ENCODE measurements around the gene POLR3E. TPM values are rescaled to one million over a fixed set of nuclear protein-coding genes. Genes with fewer than 3 reads are reported as not detected.

The POLR3E gene
- polyA plus RNA-seq, 1 donor (not counting 4 experiments of a cell fraction or from before 2014, with no cell fraction given): 74.0 TPM

DNA sequence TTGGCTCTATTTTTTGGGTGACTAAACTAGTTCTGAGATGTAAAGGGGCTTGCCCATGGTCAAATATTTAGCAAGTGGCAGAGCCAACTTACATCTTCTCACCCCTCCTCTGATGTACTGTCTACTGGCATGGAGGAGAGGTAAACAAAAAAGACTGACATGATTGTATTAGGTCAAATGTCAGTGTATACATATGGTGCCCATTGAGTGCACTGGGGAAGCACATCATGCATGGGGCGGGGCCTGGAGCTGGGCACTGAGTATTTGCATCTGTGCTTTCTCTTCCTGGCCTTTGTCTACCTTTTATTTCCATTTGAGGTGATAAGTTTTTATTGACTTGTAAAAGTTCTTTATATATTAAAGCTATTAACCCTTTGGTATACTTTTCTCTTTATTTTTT is 22.3 kb upstream of the POLR3E start:
- Histone ChIP-seq H3K9ac (ENCODE audit: control insufficient read depth, extremely low read depth, insufficient read depth, low read length) (no peak overlapping the region), H3K4me2 (ENCODE audit: control insufficient read depth, extremely low read depth, insufficient read depth, low read depth, low read length) (no peak overlapping the region), H3K9me3 (ENCODE audit: control insufficient read depth, low read depth, low read length) (no peaks in the 10 kb centered on the region), H3K9me1 (ENCODE audit: control insufficient read depth, extremely low read depth, insufficient read depth, low read length) (no peaks in the 10 kb centered on the region), H3K36me3 (ENCODE audit: control insufficient read depth in 2 of 2, extremely low read depth in 1 of 2, insufficient read depth in 2 of 2, low read length in 2 of 2) (peaks cover 11 to 15% of the 10 kb centered on the region in 2 experiments), H3K79me2 (ENCODE audit: control insufficient read depth, insufficient read depth, low read length) (no peaks in the 10 kb centered on the region), H3K27ac (ENCODE audit: control insufficient read depth, insufficient read depth, low read length) (no peak overlapping the region), H3K4me1 (ENCODE audit: control insufficient read depth, extremely low read depth, insufficient read depth, low read length) (no peaks in the 10 kb centered on the region), H3K4me3 (ENCODE audit: control insufficient read depth in 2 of 3, extremely low read depth in 1 of 3, insufficient read depth in 2 of 3, low read depth in 1 of 3, low read length in 3 of 3) (no peak overlapping the region), H2AFZ (ENCODE audit: control insufficient read depth, low read length) (no peak overlapping the region), H3K27me3 (ENCODE audit: control insufficient read depth, extremely low read depth, insufficient read depth, low read length) (no peaks in the 10 kb centered on the region), H4K20me1 (ENCODE audit: control insufficient read depth, extremely low read depth, insufficient read depth, low read length) (no peaks in the 10 kb centered on the region)
- no peak for TF ChIP-seq EZH2 (IDR thresholded peaks at IDR 0.05; ENCODE audit: low read length)
- TF ChIP-seq, protein P1, sequence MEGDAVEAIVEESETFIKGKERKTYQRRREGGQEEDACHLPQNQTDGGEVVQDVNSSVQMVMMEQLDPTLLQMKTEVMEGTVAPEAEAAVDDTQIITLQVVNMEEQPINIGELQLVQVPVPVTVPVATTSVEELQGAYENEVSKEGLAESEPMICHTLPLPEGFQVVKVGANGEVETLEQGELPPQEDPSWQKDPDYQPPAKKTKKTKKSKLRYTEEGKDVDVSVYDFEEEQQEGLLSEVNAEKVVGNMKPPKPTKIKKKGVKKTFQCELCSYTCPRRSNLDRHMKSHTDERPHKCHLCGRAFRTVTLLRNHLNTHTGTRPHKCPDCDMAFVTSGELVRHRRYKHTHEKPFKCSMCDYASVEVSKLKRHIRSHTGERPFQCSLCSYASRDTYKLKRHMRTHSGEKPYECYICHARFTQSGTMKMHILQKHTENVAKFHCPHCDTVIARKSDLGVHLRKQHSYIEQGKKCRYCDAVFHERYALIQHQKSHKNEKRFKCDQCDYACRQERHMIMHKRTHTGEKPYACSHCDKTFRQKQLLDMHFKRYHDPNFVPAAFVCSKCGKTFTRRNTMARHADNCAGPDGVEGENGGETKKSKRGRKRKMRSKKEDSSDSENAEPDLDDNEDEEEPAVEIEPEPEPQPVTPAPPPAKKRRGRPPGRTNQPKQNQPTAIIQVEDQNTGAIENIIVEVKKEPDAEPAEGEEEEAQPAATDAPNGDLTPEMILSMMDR (optimal IDR thresholded peaks at IDR 0.05 in 1 of 3, IDR thresholded peaks at IDR 0.05 in 1 of 3, conservative IDR thresholded peaks at IDR 0.05 in 1 of 3; ENCODE audit: extremely low read depth in 1 of 3, insufficient read depth in 2 of 3, low read length in 3 of 3): no peak
- dilution Hi-C loops (cut with MboI; ENCODE audit: extremely low pct_ligation_motif_present, low sequenced_read_pairs): no loop called here
- FAIRE-seq: no peak
- no peak for DNase-seq (ENCODE audit: low read depth, low spot score)

DNA sequence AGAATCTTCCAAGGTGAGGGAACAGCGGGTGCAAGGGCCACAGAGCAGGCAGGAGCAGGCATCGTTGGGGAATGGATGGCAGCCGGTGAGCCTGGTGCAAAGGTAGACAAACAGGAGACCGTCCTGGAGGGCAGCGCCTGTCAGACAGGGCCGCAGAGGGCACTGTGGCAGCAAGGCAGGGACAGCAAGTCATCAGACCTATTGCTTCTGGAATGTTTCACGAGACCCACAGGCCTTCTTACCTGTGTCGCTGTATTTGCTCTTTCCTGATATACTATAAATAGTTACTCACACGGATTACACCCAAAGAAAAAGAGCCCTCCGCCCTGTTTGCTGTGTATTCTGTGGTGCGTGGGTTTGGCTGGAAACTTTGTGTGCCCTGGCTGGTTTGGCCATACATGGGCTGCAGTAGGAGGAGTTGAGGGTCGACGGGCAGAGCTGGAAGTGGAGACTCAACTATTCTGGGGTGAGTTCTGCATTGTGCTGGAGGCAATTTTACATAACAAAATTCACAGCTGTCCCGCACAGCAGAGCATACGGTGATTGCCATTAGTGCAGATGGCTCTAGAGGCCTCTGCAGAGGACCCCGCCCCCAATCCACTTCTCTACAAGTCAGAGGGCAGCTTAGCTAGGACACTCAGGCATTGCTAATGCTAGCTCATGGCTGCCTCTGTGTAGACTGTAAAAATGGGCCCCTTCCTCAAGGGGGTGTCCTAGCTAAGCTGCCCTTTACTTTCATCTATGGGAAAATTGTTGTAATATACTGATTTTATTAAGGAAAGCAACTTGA is 18.6 kb upstream of the POLR3E start:
- H3K4me1 ChIP-seq (ENCODE audit: control insufficient read depth, extremely low read depth, insufficient read depth, low read length): no peaks in the 10 kb centered on the region

More for the DNA sequence above, 18.6 kb upstream of the POLR3E start:
- no peak overlapping the region for H3K27ac ChIP-seq (ENCODE audit: control insufficient read depth, insufficient read depth, low read length)
- no peak overlapping the region for H3K9ac ChIP-seq (ENCODE audit: control insufficient read depth, extremely low read depth, insufficient read depth, low read length)
- H3K79me2 ChIP-seq (ENCODE audit: control insufficient read depth, insufficient read depth, low read length): no peaks in the 10 kb centered on the region
- H3K9me1 ChIP-seq (ENCODE audit: control insufficient read depth, extremely low read depth, insufficient read depth, low read length): no peaks in the 10 kb centered on the region
- H3K9me3 ChIP-seq (ENCODE audit: control insufficient read depth, low read depth, low read length): no peaks in the 10 kb centered on the region
- FAIRE-seq (no peak), DNase-seq (ENCODE audit: low read depth, low spot score) (no peak)
- H3K4me2 ChIP-seq (ENCODE audit: control insufficient read depth, extremely low read depth, insufficient read depth, low read depth, low read length): no peak overlapping the region
- no peaks in the 10 kb centered on the region for H4K20me1 ChIP-seq (ENCODE audit: control insufficient read depth, extremely low read depth, insufficient read depth, low read length)
- dilution Hi-C loops (cut with MboI; ENCODE audit: extremely low pct_ligation_motif_present, low sequenced_read_pairs): no loop called here
- H3K4me3 ChIP-seq (ENCODE audit: control insufficient read depth in 2 of 3, extremely low read depth in 1 of 3, insufficient read depth in 2 of 3, low read depth in 1 of 3, low read length in 3 of 3): no peak overlapping the region
- no peak overlapping the region for H2AFZ ChIP-seq (ENCODE audit: control insufficient read depth, low read length)
- peaks cover 9 to 11% of the 10 kb centered on the region in 2 experiments for H3K36me3 ChIP-seq (ENCODE audit: control insufficient read depth in 2 of 2, extremely low read depth in 1 of 2, insufficient read depth in 2 of 2, low read length in 2 of 2)
- TF ChIP-seq, protein P1 (optimal IDR thresholded peaks at IDR 0.05 in 1 of 3, IDR thresholded peaks at IDR 0.05 in 1 of 3, conservative IDR thresholded peaks at IDR 0.05 in 1 of 3; ENCODE audit: extremely low read depth in 1 of 3, insufficient read depth in 2 of 3, low read length in 3 of 3): no peak
- H3K27me3 ChIP-seq (ENCODE audit: control insufficient read depth, extremely low read depth, insufficient read depth, low read length): no peaks in the 10 kb centered on the region
